ENCODE measurements around the gene ZBTB3.
"Not testable (repeated sequence)": the region's sequence is repeated elsewhere in the genome, so short reads cannot be mapped to it uniquely, and the experiment has no call there.

ZBTB3 gene

DNA sequence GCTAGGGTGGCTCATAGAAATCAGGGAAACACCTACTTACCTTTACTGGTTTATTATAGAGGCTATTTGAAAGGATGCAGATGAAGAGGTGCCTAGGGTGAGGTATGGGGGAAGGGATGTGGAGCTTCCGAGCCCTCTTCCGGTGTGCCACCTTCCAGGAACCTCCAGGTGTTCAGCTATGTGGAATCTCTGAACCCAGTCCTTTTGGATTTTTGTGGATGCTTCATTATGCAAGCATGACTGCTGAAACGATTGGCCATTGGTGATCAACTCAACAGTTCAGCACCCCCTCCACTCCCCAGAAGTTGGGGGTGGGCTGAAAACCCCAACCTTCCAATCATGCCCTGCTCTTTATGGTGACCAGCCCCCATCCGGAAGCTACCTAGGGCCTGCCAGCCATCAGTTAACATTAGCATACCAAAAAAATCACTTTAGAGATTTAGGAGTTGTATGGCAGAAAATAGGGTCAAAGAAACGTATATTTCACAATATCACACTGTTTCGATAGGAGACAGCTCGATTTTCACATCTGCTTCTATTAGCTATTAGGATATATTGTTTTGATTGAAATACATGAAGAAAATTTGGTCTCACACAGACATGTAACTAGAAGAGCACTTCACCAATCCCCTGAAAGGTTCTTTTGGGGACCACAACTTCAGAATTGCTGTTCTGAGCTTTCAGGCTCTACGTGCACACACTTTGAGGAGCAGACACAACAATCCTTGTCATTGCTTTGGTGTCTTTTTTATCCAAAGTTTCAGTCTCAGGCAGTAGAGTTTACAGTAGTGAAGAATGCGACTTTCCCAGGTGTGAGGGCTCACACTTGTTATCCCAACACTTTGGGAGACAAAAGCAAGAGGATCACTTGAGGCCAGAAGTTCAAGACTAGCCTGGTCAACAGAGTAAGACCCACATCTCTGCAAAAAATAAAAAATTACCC, 4.2 kb upstream of the ZBTB3 start:
- DNase-seq (ENCODE audit: low spot score): no peak

DNA sequence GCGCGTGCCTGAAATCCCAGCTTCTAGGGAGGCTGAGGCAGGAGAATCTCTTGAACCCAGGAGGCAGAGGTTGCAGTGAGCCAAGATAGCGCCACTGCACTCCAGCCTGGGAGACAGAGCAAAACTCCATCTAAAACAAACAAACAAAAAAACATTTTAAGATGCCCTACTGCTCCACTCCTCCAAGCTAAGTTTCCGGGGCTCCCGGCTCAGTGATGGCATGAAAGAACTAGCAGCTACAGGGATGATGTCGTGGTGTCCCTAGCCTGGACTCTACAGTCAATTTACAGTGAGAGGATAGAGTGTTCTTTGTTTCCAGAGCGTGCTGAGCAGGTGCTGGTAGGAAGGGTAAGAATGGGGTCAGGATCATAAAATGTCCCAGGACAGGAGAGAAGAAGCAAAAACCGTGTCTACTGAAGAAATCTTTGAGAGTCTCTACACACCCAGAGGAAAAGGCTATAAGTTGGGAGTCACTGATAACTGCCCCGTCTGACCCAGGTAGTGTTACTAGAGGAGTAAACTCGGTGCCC, 1.2 kb upstream of the ZBTB3 start:
- no peak for DNase-seq (ENCODE audit: low spot score)

DNA sequence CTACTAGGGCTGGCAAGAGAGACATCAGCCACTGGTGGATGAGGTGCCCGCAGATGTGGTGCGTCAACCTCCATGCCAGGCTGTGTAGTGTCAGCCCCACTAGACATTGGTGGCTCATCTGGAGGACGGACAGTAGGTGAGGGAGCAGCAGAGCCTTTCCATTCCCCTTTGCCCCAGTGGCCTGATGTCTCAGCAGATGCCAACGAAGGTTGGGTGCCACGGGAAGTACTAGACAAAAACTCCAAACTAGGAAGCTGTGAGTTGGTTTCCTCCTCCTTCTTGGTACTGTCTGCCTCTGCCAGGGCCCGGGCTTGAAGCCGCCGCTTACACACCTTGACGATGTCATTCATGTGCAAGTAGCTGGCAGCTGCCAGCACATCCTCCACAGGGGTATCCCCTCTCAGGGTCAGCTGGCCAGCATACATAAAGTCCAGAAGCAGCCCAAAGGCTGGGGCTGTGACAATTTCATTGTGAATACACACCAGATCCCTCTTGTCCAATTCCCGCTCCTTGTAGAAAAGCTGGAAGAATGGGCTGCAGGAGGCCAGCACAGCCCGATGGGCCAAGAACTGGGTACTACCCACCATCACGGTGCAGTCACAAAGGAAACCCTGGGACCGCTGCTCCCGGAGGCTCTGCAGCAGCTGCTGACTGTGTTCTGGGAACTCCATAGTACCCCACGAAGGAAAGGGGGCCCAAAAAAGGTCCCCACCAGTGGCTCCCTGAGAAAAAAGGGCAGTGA, 795 bp downstream of the ZBTB3 start:
- DNase-seq (ENCODE audit: low spot score): no peak

DNA sequence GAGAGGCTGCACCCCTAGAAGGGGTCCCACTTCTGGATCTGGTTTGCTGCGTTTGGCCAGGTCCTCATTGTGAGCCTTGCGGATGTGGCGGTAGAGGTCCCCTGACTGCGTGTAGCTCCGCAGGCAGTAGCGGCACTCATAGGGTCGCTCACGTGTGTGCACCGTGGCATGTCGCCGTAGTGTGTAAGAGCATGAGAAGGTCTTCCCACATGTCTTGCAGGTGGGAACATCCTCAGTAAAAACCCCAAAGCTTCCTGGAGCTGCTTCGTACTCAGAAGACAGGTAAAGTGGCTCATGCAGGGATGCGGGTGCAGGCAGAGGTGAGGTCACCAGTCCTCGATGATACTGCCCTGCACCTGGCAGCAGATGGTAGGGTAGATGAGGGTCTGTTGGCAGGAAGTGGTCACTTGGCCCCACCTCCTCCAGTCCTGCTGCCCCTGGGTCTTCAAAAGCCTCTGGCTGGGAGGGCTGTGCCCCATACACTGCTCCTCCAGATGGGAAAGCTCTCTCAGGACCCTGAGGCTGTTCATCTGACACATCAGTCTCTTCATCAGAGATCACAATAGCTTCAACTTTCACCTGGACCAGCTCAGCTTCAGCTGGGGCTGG, 1.7 kb downstream of the ZBTB3 start:
- no peak for DNase-seq (ENCODE audit: low spot score)

DNA sequence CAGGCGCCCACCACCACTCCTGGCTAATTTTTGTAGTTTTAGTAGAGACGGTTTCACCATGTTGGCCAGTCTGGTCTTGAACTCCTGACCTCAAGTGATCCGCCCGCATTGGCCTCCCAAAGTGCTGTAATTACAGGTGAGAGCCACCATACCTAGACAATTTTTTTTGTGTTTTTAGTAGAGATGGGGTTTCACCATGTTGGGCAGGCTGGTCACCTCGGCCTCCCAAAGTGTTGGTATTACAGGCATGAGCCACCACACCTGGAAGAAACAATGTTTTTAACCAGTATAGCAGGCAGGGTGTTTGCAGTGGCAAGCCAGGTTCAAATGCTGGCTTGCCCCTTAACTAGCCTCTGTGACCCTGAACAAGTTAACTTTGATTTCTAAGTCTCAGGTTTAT, 4.0 kb downstream of the ZBTB3 start:
- DNase-seq (ENCODE audit: low spot score): not testable (repeated sequence)

DNA sequence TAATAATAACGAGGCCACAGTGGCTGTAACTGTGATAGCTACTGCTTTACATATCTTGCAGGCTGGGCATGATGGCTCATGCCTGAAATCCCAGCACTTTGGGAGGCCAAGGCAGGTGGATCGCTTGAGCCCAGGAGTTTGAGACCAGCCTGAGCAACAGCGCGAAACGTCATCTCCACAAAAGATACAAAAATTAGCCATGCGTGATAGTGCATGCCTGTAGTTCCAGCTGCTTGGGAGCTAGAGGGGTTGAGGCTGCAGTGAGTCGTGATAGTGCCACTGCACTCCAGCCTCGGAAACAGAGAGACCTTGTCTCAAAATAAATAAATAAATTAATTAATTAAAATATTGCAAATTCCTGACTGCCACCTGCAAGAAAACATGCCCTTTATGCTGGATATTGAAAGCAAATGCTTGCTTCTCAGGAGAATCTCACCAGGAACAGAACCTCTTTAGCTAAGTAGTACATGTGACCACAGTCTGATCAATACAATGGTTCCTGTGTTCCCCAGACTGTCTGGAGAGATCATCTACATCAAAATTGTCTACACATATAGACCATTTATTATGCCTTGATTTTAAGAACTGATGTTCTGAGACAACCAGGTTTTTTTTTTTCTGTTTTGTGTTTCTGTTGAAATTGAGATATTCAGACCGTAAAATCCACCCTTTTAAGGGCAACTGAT, 6.3 kb downstream of the ZBTB3 start:
- DNase-seq (ENCODE audit: low spot score): no peak

DNA sequence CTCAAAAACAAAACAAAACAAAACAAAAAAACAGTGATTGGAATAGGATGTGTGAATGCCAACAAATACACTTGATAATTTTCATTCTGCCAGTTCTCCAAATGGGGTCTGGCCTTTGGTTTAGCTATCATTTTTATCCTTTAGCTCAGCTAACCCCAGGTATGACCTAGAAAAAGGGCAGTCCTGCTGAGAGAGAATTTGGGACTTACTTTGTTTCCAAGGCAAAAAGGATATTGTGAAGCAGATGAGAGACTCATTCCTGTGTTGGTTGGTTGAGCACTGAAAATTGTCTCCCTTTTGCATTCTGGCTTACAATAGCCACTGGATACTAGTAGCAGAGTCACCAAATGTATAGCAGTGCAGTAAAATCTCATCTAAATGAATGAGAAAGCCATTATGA, 16.8 kb downstream of the ZBTB3 start:
- DNase-seq (ENCODE audit: low spot score): no peak

DNA sequence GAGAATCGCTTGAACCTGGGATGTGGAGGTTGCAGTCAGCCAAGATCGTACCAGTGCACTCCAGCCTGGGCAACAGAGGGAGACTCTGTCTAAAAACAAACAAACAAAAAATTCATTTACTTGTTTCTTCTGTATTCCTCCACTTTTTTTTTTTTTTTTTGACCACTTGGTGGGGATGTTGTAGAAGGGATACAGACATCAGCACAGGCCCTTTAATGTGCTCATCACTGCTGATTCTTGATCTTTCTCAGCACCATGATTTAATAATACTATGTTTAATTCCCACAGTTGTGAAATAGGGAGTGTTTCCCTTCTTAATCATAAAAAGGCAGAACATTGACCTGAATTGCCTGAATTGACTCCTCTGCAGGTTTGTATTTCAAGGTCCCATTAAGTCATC, 21.1 kb downstream of the ZBTB3 start:
- no peak for DNase-seq (ENCODE audit: low spot score)

DNA sequence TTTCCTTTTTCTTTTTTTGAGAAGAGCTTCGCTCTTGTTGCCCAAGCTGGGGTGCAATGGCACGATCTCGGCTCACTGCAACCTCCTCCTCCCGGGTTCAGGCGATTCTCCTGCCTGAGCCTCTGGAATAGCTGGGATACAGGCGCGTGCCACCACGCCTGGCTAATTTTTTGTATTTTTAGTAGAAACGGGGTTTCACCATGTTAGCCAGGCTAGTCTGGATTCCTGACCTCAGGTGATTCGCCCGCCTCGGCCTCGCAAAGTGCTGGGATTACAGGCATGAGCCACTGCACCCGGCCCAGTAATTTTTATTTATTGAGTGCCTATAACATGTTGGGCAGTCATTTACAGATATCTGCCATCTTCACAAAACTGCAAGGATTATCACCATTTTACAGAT, 23.9 kb downstream of the ZBTB3 start:
- not testable (repeated sequence) for DNase-seq (ENCODE audit: low spot score)

DNA sequence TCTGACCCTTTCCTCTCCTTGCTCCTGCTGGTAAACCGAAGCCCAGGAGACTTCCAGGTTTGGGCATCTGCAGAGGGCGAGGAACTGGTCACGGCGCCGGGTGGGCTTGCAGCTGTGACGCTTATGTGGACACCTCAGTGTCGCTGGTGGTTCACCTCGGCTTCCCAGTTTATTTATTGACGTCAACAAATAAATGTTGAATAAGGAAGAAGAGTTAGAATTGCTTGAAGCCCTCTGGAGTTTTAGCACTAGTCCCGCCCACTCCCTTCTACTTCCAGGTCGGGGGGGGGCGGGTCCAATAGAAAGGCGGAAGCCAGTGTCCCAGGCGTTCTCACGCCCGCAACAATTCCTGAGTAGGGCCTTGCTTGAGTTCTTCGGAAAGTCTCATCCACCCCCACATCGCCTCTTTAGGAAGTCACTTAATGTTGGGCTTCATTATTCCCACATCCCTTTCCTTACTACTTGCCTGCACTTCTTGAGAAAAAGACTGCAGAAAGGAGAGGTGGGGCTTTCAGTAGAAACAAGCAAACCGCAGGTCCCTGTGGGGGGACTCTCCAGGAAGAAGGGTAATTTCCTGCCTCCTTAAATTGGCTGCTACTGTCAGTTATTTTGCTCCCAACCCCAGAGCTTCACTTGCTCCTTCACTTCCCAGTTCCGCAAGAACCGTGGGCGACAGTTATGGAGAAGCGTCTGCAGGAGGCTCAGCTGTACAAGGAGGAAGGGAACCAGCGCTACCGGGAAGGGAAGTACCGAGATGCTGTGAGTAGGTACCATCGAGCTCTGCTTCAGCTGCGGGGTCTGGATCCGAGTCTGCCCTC, 25.6 kb downstream of the ZBTB3 start, which contains the start of gene TTC9C:
TTC9C (plus strand) TSS at position 316 of the 818 bp plus-strand sequence; CDS start at position 679, 363 bp downstream.
- peak; percentile 87 for DNase-seq (ENCODE audit: low spot score)

DNA sequence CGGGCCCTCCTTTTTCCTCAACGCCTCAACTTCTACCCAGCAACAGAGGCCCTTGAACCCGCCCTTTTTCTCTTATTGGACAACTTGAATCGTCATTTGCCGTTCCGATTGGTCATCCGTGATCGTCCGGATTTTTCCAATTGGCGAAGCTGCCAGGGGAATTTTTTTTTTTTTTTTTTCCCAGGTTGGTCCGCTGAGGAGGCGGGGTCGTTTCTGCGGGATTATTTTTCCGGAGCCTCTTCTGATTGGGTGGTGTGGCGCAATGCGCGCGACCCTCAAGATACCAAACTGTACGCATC, 26.1 kb downstream of the ZBTB3 start:
- peak; percentile 95 for DNase-seq (ENCODE audit: low spot score)

DNA sequence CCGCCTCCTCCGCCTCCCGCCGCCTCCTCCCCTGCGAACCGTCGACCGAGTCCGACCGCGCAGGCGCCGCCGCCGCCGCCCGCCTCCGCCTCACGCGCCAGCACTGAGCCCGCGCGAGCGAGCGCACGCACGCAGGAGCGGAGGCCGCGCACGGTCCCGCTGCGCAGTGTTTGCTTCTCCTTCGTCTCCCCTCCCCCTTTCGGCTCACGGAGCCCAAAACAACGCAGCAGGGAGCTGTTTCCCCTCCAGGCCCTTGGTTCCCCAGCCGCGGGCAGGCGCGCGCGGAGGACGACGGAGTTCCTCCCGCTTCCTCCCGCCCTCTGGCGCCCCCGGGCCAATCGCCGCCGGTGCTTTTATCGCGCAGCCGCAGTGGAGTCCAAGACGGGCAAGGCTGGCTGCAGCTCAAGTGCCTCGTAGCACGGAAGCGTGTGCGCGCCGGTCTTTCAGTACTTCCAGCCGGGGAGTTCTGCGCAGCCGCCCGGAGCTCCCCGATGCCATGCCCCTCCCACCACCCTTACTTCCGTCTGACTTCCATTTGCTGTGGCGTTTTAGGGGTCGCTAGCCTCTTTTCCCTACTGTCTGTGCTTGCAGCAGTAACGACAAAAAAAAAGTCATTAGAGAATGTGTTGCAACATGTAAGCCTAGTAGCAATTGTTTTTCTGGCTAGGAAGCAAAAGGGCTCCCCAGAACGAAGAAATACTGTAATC, 26.6 kb downstream of the ZBTB3 start, which contains the start of gene HNRNPUL2:
HNRNPUL2 (minus strand) TSS at position 293 of the 707 bp plus-strand sequence. CDS start 301 bp downstream, outside the sequence.
- DNase-seq (ENCODE audit: low spot score): peak; percentile 100

DNA sequence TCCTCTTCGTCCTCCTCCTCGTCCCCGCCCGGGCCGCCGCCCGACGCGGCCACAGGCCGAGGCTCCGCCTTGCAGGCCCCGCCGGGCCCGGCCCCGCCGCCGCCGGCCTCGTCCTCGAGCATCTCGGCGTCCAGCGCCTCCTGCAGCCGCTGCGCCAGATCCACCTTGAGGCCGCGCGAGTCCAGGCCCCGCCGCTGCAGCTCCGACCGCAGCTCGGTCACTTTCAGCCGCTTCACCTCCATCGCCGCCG, 27.1 kb downstream of the ZBTB3 start:
- DNase-seq (ENCODE audit: low spot score): no peak

DNA sequence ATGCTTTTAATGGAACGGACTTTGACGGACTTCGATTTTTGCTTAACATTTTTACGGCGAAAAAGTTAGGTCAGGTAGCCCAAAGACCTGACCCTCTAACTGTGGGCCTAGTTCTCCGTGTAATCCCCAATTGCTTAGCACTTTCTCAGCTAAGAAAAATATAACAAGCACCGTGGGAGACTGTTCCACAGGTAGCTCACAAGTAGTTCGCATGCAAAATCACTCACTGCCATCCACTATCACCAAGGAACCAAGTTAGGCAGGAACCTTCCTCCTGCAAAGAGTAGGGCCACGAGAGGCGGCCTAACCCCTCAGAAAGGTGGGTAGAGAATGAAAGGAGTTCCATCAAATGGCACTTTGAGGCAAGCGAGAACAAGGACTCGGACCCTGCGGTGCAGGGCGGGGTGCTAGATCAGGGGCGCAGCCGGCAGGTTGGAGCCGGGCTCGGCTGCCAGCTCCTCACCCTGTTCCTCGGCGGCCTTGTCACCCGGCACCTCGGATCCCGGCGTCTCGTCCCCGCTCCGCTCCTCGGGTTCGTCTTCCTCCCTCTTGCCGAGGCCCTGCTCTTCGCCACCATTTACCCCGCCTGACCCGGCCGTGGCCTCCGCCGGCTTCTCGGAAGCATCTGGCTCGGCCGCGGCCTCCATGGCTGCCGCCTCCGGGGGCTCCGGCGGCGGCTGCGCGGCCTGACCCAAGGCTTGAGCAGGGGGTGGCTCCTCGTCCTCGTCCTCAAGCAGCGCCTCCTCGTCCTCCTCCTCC, 27.6 kb downstream of the ZBTB3 start:
- no peak for DNase-seq (ENCODE audit: low spot score)

DNA sequence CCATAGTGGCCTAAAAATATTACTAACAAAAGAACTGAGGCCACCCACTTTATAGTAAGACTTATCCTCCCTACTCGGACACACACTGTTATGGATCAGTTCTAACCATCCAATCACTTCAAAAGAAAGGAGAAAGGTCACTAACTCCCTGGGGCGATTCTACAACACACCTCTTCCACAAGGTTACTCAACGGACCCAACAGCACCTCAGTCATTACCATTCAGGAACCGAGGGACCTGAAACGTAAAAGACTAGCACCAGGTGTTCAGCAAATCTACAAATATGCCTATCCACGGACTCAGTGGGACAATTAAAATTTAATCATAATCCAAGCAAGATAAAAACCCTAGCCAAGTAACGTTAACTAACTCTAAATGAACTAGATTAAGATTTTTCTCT, 28.3 kb downstream of the ZBTB3 start:
- DNase-seq (ENCODE audit: low spot score): peak; percentile 24

DNA sequence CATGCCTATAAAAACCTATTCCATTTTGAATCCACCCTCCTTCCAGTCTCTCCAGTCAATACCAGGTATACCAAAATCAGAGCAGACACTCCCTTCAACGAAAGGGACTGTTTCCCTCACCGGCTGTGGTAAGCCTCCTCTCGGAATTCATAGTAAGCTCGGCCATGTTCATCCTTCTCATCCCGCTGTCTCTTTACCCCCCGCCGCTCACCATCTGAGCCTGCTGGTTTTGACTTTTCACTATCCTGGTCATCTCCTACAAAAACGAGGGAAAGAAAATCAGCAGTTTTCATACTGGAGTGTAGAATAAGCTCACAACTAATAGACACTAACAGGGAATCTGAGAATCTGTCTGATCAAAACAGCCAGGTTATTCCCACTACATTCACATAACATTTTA, 29.8 kb downstream of the ZBTB3 start:
- DNase-seq (ENCODE audit: low spot score): no peak

DNA sequence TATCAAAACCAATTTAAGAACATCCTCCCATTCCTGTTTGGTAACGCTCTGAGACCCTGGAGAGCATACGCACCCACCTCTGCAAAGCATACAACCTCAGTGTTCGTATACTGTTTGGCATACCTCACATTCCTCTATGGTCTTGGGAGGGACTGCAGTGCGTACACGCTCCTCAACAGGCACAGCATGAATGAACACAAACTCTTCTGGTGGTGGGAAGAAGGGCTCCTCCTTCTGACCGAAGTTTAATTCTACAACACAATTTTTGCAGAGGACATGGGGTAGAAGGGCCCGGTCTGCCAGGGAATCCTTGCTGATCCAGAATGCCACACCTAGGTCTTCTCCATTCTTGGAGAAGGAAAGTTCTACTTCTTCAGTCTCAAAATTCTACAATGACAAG, 32.0 kb downstream of the ZBTB3 start:
- DNase-seq (ENCODE audit: low spot score): no peak

DNA sequence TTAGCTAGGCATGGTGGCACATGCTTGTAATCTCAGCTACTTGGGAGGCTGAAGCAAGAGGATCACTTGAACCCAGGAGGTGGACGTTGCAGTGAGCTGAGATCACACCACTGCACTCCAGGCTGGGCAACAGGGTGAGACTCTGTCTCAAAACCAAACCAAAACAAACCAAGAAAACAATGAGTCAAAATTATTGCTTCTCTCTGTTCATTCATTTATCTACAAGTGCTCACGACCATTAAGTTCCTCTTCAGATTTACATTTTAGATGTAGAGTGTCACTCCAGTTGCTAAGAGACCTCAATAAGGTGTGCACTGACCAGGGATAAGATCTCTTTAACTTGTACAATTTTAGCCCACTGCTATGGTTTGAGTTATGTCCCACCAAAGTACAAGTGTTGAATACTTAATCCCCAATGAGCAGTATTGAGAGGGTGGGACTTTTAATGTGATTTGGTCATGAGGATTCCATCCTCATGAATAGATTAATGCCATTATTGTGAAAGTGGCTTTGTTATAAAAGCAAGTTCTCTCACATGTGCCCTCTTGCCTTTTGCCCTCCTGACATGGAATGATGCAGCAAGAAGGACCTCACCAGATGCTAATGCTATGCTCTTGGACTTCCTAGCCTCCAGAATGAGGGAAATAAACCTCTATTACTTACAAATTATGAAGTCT, 34.5 kb downstream of the ZBTB3 start:
- no peak for DNase-seq (ENCODE audit: low spot score)

DNA sequence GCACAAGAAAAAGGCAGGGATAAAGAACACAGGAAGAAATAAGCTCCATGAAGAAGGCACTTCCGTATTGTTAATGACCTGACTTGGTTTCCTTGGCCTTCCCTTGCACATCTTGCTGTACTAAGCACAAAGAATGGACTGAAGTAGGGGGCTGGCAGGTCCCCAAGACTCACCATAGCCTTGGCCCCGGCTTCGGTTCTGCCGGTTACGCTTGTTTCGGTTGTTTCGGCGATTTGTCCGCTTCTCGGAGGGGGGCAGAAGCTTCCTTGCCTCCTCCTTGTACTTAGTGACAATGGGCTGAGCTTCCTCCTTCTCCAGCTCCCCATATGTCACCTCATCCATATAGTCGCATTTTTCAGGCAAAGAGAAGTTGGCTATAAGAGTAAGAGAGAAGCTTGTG, 37.1 kb downstream of the ZBTB3 start:
- DNase-seq (ENCODE audit: low spot score): no peak
